Psoas muscle (tissue), 8 donors: ENCODE measurements around the gene RPS15A. TPM values are rescaled to one million over a fixed set of nuclear protein-coding genes. Genes with fewer than 3 reads are reported as not detected.
A peak's percentile ranks its signal among the peaks of the same experiment; 100 is the strongest.

Experiments used
- ATAC-seq, 4 donors: fragments of 200-7000 bp; cut with Tn5 transposase; one replicate each; pipeline ENCODE4 v1.9.1; 2020; ENCODE audit warnings: moderate library complexity in 3 of 4, mild to moderate bottlenecking in 2 of 4
- DNase-seq, 2 donors: peaks; one replicate each; pipeline ENCODE4 v3.0.0-alpha.2; 2020
- H3K27ac ChIP-seq: fragments of 200-600 bp; one replicate; pipeline ENCODE4 v1.8.0; 2022
- H3K27me3 ChIP-seq, 3 donors: fragments of 200-600 bp in 1 of 3; one replicate each; pipeline versions ENCODE4 v1.6.1 to v1.8.0; 2013 to 2022; ENCODE audit warnings: low read length in 2 of 3, mild to moderate bottlenecking in 2 of 3, moderate library complexity in 1 of 3; ENCODE audit not compliant: insufficient read depth in 3 of 3
- H3K36me3 ChIP-seq, 2 donors: fragments of 200-600 bp in 1 of 2; one replicate each; pipeline versions ENCODE4 v1.6.1 to v1.8.0; 2013 to 2022; ENCODE audit warnings: low read depth in 1 of 2, mild to moderate bottlenecking in 1 of 2, moderate library complexity in 1 of 2; ENCODE audit not compliant: insufficient read depth in 1 of 2
- H3K4me1 ChIP-seq: fragments of 200-600 bp; one replicate; pipeline ENCODE4 v1.8.0; 2022
- H3K4me3 ChIP-seq: fragments of 200-600 bp; one replicate; pipeline ENCODE4 v1.8.0; 2022; ENCODE audit warnings: mild to moderate bottlenecking
- H3K9me3 ChIP-seq: fragments of 200-600 bp; one replicate; pipeline ENCODE4 v1.8.0; 2022
- WGBS, 3 donors: extraction: QIAGEN DNeasy Blood & Tissue Kit; methylation state at CpG; one replicate each; pipeline versions ENCODE4 v1.1.6 to v1.1.7; 2013; 5-methylcytosine and 5-hydroxymethylcytosine counted together
- intact Hi-C, 2 donors: fragments of 100-400 bp; cut with DNase I; formaldehyde crosslinking; loops; one replicate each; pipeline versions ENCODE4 v1.11.0 to v1.14.2; 2022
- long read RNA-seq, 2 donors: library from polyadenylated mRNA; unstranded; transcript quantifications; one replicate each; pipeline ENCODE4 v2.0.0, GENCODE V29; 2021
- polyA plus RNA-seq, 3 donors: library from polyadenylated mRNA; stranded (reverse); fragments of 200-250 nt; gene quantifications; one replicate each; pipeline ENCODE4 v1.2.3, GENCODE V29; 2013
- total RNA-seq, 4 donors: library from RNA; stranded (reverse); fragmentation: NEBNext Ultra II Directional in 2 of 4; extraction: Animal tissue kit (Norgen Biotek cat#: 25700) in 2 of 4; gene quantifications; one replicate each; pipeline versions ENCODE4 v1.2.1 to v1.2.4, GENCODE V29; 2021 to 2023
- TF ChIP-seq, protein P1 (sequence below): fragments of 200-600 bp; IDR thresholded peaks from one replicate; pipeline ENCODE4 v1.8.0; 2022; ENCODE audit warnings: antibody characterized with exemption
- donor health status: healthy with polysubstance abuse.
- donor health status: DM: no; HTN: no; CAD: no; lungs with moderate emphysema.
- donor health status: Bipolar disorder and iron deficiency.
- donor health status: healthy.
- donor health status: DM: yes; HTN: yes; CAD: no.
- donor health status: DM: no; HTN: no; CAD: no.
- donor health status: DM: no; HTN: no; CAD: no.
- donor health status: DM: yes; HTN: yes; CAD: no.

RPS15A gene
- 1,000 to 10,000 TPM in 2 of 4 donors, 100 to 1,000 TPM in 2; 822 to 1,272 (median 1,015) TPM for total RNA-seq
- polyA plus RNA-seq = 1,000 to 10,000 TPM; 2,392 to 3,567 (median 3,085) TPM
- long read RNA-seq, donor 1, transcript RPS15A-201 (5 exons, 2,203 nt) = minor isoform, 21 of 296 reads
- long read RNA-seq, donor 1, transcript RPS15A-203 (5 exons, 525 nt) = major isoform, 235 of 296 reads
- long read RNA-seq, donor 1, partial matches to known transcripts = 39 of 296 reads
- long read RNA-seq, donor 1, other reads (novel, unspliced or antisense) = 0 of 296 reads
- long read RNA-seq, donor 2, transcript RPS15A-201 (5 exons, 2,203 nt) = minor isoform, 24 of 481 reads
- long read RNA-seq, donor 2, transcript RPS15A-203 (5 exons, 525 nt) = major isoform, 446 of 481 reads
- long read RNA-seq, donor 2, partial matches to known transcripts = 4 of 481 reads
- long read RNA-seq, donor 2, other reads (novel, unspliced or antisense) = 6 of 481 reads

GRCh38 chr16:18789850-18790706, at the start of gene RPS15A:
Gene RPS15A (minus strand): TSS chr16:18790334. CDS start chr16:18789113, 1,221 bp downstream.
- WGBS, 3 donors = 1 to 4% (median 3%) methylated on average over 56 to 60 of the region's 60 CpGs
- peak; percentile 92 to 96 for DNase-seq

GRCh38 chr16:18839555-18839954, 49.4 kb upstream of the RPS15A start:
- H3K36me3 ChIP-seq = peaks cover 20 to 98% of the 10 kb centered on the region in 2 donors
- no peak for DNase-seq
- H3K4me1 ChIP-seq = peaks cover 4% of the 10 kb centered on the region
- no peak overlapping the region for H3K4me3 ChIP-seq
- TF ChIP-seq, protein P1, sequence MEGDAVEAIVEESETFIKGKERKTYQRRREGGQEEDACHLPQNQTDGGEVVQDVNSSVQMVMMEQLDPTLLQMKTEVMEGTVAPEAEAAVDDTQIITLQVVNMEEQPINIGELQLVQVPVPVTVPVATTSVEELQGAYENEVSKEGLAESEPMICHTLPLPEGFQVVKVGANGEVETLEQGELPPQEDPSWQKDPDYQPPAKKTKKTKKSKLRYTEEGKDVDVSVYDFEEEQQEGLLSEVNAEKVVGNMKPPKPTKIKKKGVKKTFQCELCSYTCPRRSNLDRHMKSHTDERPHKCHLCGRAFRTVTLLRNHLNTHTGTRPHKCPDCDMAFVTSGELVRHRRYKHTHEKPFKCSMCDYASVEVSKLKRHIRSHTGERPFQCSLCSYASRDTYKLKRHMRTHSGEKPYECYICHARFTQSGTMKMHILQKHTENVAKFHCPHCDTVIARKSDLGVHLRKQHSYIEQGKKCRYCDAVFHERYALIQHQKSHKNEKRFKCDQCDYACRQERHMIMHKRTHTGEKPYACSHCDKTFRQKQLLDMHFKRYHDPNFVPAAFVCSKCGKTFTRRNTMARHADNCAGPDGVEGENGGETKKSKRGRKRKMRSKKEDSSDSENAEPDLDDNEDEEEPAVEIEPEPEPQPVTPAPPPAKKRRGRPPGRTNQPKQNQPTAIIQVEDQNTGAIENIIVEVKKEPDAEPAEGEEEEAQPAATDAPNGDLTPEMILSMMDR = no peak
- intact Hi-C loops = no loop called here
- no peaks in the 10 kb centered on the region for H3K27me3 ChIP-seq
- H3K27ac ChIP-seq = peak overlapping the region; percentile 11
- 70 to 83% (median 70%) methylated on average over 6 of the region's 6 CpGs for WGBS, 3 donors
- H3K9me3 ChIP-seq = no peaks in the 10 kb centered on the region
- ATAC-seq = peak; percentile 45 to 77 (median 72)

More at GRCh38 chr16:18789850-18790706, at the start of gene RPS15A:
- H3K36me3 ChIP-seq = peaks cover 17 to 77% of the 10 kb centered on the region in 2 donors
- peaks cover 37% of the 10 kb centered on the region for H3K4me1 ChIP-seq
- H3K9me3 ChIP-seq = no peaks in the 10 kb centered on the region
- ATAC-seq = peak; percentile 94 to 98 (median 96)
- TF ChIP-seq, protein P1 = no peak
- peak within 1 kb of the TSS; percentile 93 for H3K27ac ChIP-seq
- H3K4me3 ChIP-seq = peak within 1 kb of the TSS; percentile 94
- H3K27me3 ChIP-seq = no peaks in the 10 kb centered on the region
- intact Hi-C loops = loop anchor here in 1 of 2 donors (5.0 kb wide), 1 partner anchor 172 kb away; no protein-coding TSS in a partner anchor

DNA sequence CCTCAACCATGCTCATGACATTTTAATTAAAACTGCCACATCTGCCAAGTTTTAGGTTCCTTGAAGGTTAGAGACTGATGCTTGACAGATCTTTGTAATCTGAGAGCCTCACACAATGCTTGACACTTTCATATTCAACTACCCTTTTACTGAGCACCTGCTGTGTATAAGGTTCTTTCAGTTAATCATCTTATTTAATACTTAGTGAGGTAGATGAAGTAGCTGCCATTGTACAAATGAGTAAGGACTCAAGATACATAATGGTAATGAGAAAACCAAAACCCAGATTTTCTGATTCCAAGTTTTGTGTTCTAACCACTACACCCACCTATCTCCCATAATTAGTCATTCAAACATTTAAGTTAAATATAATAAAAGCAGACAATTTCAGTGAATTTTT, 46.6 kb upstream of the RPS15A start:
- peaks cover 26 to 100% of the 10 kb centered on the region in 2 donors for H3K36me3 ChIP-seq
- intact Hi-C loops = no loop called here
- TF ChIP-seq, protein P1 = no peak
- no peak overlapping the region for H3K27ac ChIP-seq
- H3K4me1 ChIP-seq = peaks cover 4% of the 10 kb centered on the region
- no peaks in the 10 kb centered on the region for H3K27me3 ChIP-seq
- ATAC-seq = no peak
- no peak overlapping the region for H3K4me3 ChIP-seq
- H3K9me3 ChIP-seq = no peaks in the 10 kb centered on the region
- DNase-seq = no peak

GRCh38 chr16:18834864-18835263, 44.7 kb upstream of the RPS15A start:
- Histone ChIP-seq H3K27me3 (no peaks in the 10 kb centered on the region), H3K4me1 (peaks cover 4% of the 10 kb centered on the region), H3K27ac (no peak overlapping the region), H3K9me3 (no peaks in the 10 kb centered on the region), H3K36me3 (peaks cover 26 to 100% of the 10 kb centered on the region in 2 donors), H3K4me3 (no peak overlapping the region)
- ATAC-seq (no peak), DNase-seq (no peak)
- TF ChIP-seq, protein P1 = no peak
- 74 to 76% (median 75%) methylated on average over 4 of the region's 4 CpGs for WGBS, 3 donors
- intact Hi-C loops = no loop called here
